22Rv1 (cell line): ENCODE data around the gene ADAT3.

Experiments
- CTCF ChIP-seq: fragments of 450-650 bp; IDR thresholded peaks from 2 replicates; pipeline ENCODE4 v1.5.1; 2017; ENCODE audit warnings: mild to moderate bottlenecking
- ZFX ChIP-seq: fragments of 450-650 bp; IDR thresholded peaks from 2 replicates; pipeline ENCODE4 v1.6.1; 2017; ENCODE audit warnings: antibody characterized with exemption, borderline replicate concordance

GRCh38 chr19:1917146-1917545 is 11.9 kb downstream of the ADAT3 start:
- no peak for TF ChIP-seq CTCF
- no peak for TF ChIP-seq ZFX
